Measurements from ENCODE around the gene SLC22A13. TPM values are rescaled to one million over a fixed set of nuclear protein-coding genes. Genes with fewer than 3 reads are reported as not detected.

SLC22A13 gene
- total RNA-seq, 4 donors from 2014 or later: 0.78 TPM; not detected in 3

DNA sequence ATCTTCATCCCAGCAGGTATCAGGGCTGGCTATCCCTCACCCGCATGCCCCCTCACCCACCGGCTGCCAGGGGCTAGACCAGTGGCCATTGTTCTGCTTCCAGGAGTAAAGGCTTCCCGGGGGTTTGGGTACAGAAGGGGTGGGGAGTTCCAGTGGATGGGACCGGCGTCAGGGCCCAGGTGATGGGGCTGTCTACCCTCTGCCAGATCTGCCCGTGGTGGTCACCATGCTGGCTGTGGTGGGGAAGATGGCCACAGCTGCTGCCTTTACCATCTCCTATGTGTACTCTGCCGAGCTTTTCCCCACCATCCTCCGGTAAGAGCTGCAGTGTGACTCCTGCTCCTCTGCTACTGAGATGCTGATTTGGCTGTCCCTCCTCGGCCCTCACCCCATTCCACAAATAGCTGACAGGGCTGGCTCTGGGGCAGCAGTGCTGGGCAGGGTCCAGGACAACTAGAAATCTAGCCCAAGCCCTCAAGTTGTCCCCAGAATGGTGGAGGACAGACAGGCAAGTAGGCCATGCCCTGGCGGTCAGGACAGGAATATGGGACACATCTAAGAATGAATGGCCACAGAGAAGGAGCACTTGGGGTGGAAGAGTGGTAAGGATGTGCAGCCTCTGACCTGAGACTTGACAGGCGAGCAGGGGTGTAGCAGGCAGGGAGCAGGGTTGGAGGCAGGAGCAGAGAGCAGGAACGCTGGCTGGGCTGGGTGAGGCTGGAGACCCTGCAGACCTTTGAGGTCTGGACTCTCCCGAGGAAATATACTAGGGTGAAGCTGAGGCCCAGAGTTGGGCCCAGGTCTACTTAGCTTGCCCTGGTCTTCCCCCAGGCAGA, 10.7 kb downstream of the SLC22A13 start:
- no peaks in the 10 kb centered on the region for H3K4me1 ChIP-seq
- TF ChIP-seq, protein P1, sequence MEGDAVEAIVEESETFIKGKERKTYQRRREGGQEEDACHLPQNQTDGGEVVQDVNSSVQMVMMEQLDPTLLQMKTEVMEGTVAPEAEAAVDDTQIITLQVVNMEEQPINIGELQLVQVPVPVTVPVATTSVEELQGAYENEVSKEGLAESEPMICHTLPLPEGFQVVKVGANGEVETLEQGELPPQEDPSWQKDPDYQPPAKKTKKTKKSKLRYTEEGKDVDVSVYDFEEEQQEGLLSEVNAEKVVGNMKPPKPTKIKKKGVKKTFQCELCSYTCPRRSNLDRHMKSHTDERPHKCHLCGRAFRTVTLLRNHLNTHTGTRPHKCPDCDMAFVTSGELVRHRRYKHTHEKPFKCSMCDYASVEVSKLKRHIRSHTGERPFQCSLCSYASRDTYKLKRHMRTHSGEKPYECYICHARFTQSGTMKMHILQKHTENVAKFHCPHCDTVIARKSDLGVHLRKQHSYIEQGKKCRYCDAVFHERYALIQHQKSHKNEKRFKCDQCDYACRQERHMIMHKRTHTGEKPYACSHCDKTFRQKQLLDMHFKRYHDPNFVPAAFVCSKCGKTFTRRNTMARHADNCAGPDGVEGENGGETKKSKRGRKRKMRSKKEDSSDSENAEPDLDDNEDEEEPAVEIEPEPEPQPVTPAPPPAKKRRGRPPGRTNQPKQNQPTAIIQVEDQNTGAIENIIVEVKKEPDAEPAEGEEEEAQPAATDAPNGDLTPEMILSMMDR (IDR thresholded peaks at IDR 0.05): no peak
- TF ChIP-seq EP300 (IDR thresholded peaks at IDR 0.05) (no peak), POLR2A (IDR thresholded peaks at IDR 0.05) (no peak)
- WGBS, 2 donors: 88 to 94% methylated on average over 7 to 13 of the region's 13 CpGs

DNA sequence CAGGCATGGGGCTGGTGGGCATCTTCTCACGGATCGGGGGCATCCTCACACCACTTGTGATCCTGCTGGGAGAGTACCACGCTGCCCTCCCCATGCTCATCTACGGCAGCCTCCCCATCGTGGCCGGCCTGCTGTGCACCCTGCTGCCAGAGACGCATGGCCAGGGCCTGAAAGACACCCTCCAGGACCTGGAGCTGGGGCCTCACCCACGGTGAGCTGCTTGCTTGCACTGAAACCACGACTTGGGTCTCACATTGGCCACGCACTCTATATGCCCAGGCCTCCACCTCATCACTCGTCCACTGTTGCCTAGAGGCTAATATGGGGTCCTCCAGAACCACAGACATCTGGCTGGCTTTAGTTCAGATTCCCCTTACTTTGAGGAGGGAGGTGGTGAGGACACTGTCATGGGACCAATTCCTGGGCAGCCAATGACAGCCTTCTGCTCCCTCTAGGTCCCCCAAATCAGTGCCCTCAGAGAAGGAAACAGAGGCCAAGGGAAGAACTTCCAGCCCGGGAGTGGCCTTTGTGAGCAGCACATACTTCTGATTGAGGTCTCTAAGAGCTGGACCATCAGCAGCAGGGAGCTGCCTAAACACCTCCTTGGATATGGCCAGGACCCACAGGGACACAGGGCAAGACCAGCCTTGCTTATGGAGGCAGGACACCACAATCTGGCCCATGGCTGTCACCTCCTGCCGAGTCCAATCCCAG, 11.5 kb downstream of the SLC22A13 start:
- WGBS, 2 donors: 91 to 93% methylated on average over 12 to 13 of the region's 13 CpGs
- no peak for DNase-seq (ENCODE audit: low spot score in 2 of 2)
- peaks cover 0 to 48% (median 0%) of the 10 kb centered on the region in 3 donors for H3K36me3 ChIP-seq
- no peak overlapping the region for H3K27ac ChIP-seq
- no peaks in the 10 kb centered on the region for H3K27me3 ChIP-seq
- no peak overlapping the region for H3K4me3 ChIP-seq
- TF ChIP-seq EP300 (IDR thresholded peaks at IDR 0.05): no peak
- TF ChIP-seq POLR2A (IDR thresholded peaks at IDR 0.05): no peak
- TF ChIP-seq, protein P1 (IDR thresholded peaks at IDR 0.05): no peak
- H3K4me1 ChIP-seq: no peaks in the 10 kb centered on the region
- H3K9me3 ChIP-seq: no peaks in the 10 kb centered on the region

More for the DNA sequence above, 10.7 kb downstream of the SLC22A13 start:
- Histone ChIP-seq H3K4me3 (no peak overlapping the region), H3K9me3 (no peaks in the 10 kb centered on the region), H3K27ac (no peak overlapping the region), H3K27me3 (no peaks in the 10 kb centered on the region), H3K36me3 (peaks cover 0 to 47% (median 0%) of the 10 kb centered on the region in 3 donors)
- no peak for DNase-seq (ENCODE audit: low spot score in 2 of 2)

DNA sequence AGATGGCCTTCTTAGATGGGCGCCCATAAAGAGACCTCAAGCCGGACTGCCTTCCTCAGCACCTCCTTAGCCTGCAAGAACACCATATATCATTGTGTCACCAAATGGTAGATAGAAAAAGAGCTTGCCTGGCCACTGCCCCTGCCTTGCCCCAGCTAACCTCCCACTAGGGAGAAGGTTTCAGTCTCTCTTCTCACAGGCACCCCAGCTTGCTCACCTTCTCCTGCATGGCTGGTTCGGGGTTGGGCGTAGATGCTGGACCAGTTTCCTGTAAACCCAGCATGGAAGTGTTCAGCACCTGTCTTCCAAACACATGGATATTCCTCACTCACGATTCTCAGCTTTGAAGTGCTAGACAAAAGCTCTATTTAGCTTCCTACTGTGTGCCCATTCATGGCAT, 13.2 kb downstream of the SLC22A13 start:
- DNase-seq (ENCODE audit: low spot score in 2 of 2): no peak
- Histone ChIP-seq H3K27ac (no peak overlapping the region), H3K4me1 (no peaks in the 10 kb centered on the region), H3K9me3 (no peaks in the 10 kb centered on the region), H3K4me3 (no peak overlapping the region), H3K27me3 (no peaks in the 10 kb centered on the region), H3K36me3 (peaks cover 0 to 48% (median 0%) of the 10 kb centered on the region in 3 donors)
- TF ChIP-seq, protein P1 (IDR thresholded peaks at IDR 0.05): no peak
- TF ChIP-seq POLR2A (IDR thresholded peaks at IDR 0.05): no peak
- no peak for TF ChIP-seq EP300 (IDR thresholded peaks at IDR 0.05)
- WGBS, 2 donors: 86 to 93% methylated on average over 5 of the region's 5 CpGs

DNA sequence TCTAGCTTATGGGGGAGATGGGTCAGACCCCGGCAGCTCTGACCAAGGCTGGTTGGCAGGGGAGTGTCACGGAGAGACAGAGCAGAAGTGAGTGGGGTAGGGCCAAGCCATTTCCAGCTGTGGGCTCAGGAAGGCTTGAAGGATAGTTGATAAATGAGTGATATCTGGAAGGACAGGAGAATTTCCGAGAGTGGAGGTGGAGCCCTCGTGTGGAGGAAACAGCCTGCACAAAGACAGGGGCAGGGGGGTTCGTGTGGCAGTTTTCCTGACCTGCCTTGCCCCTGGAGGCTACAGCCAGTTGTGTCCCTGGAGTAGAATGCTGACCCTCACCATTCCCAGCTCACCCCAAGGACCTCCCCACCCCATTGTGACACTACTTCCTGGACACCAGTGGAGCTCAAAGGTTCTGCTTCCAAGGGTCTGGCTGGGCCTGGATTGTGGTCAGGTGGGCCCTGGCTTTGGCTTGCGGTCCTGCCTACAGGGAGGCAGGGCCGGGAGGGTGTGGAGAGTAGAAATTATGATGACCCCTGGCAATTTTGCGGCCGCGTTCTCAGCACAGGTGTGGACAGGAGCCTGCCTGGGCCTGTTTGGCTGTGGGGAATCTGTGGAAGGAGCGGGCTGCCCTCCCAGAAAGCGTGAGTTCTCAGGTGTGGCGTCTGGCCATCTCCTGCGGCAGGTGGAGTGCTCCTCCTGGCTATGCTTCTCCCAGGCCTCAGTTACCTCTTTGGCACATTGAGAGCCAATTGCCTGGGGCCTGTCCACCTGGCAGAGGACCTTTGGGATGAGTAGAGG, 16.5 kb downstream of the SLC22A13 start, which contains the start of gene SLC22A14:
Gene SLC22A14, plus strand, starts transcription at position 400 of the 792 bp plus-strand sequence. CDS start 23,733 bp downstream, outside the sequence.
- H3K36me3 ChIP-seq: peaks cover 0 to 16% (median 0%) of the 10 kb centered on the region in 3 donors
- H3K4me1 ChIP-seq: no peaks in the 10 kb centered on the region
- H3K9me3 ChIP-seq: no peaks in the 10 kb centered on the region
- H3K27me3 ChIP-seq: no peaks in the 10 kb centered on the region
- 91% methylated on average over 14 of the region's 14 CpGs for WGBS, 2 donors
- DNase-seq (ENCODE audit: low spot score in 2 of 2): no peak
- TF ChIP-seq EP300 (IDR thresholded peaks at IDR 0.05): no peak
- no peak for TF ChIP-seq POLR2A (IDR thresholded peaks at IDR 0.05)
- TF ChIP-seq, protein P1 (IDR thresholded peaks at IDR 0.05): no peak
- no peak within 1 kb of the TSS for H3K4me3 ChIP-seq
- no peak within 1 kb of the TSS for H3K27ac ChIP-seq
